Thymus (tissue), 11 donors: Measurements from ENCODE around the gene SMARCA2. TPM values are rescaled to one million over a fixed set of nuclear protein-coding genes. Genes with fewer than 3 reads are reported as not detected.
A peak's percentile ranks its signal among the peaks of the same experiment; 100 is the strongest.

Experiments
- DNase-seq, 9 donors: peaks; one replicate each; pipeline ENCODE4 v3.0.0-alpha.2; 2013; ENCODE audit warnings: low spot score in 9 of 9, low read depth in 6 of 9, missing footprints in 1 of 9
- H3K27ac ChIP-seq, 2 donors: one replicate each; pipeline ENCODE4 v1.5.1; 2013; ENCODE audit warnings: control low read depth in 1 of 2, low read depth in 1 of 2, low read length in 1 of 2, mild to moderate bottlenecking in 1 of 2, moderate library complexity in 1 of 2
- H3K27me3 ChIP-seq, 2 donors: one replicate each; pipeline ENCODE4 v1.5.1; 2013; ENCODE audit warnings: low read length in 1 of 2; ENCODE audit not compliant: control insufficient read depth in 2 of 2, insufficient read depth in 1 of 2
- H3K36me3 ChIP-seq, 2 donors: one replicate each; pipeline ENCODE4 v1.5.1; 2013; ENCODE audit warnings: low read length in 1 of 2, mild to moderate bottlenecking in 1 of 2, moderate library complexity in 1 of 2; ENCODE audit not compliant: control insufficient read depth in 2 of 2, insufficient read depth in 2 of 2
- H3K4me1 ChIP-seq, 2 donors: one replicate each; pipeline ENCODE4 v1.5.1; 2013; ENCODE audit warnings: low read length in 2 of 2; ENCODE audit not compliant: control insufficient read depth in 2 of 2, insufficient read depth in 2 of 2
- H3K4me3 ChIP-seq, 2 donors: one replicate each; pipeline ENCODE4 v1.5.1; 2013; ENCODE audit warnings: low read length in 2 of 2, control low read depth in 1 of 2, mild to moderate bottlenecking in 1 of 2
- H3K9me3 ChIP-seq, 2 donors: one replicate each; pipeline ENCODE4 v1.5.1; 2013; ENCODE audit warnings: low read length in 1 of 2, mild to moderate bottlenecking in 1 of 2; ENCODE audit not compliant: control insufficient read depth in 2 of 2, insufficient read depth in 1 of 2
- WGBS: extraction: QIAGEN DNeasy Blood & Tissue Kit; methylation state at CpG from one replicate; pipeline ENCODE4 v1.1.7; 2013; 5-methylcytosine and 5-hydroxymethylcytosine counted together
- polyA plus RNA-seq: library from polyadenylated mRNA; stranded (reverse); fragments of 200-250 nt; gene quantifications from one replicate; pipeline ENCODE4 v1.2.3, GENCODE V29; 2013
- total RNA-seq: library from RNA; stranded (reverse); fragments of 120-200 nt; gene quantifications from one replicate; pipeline ENCODE4 v1.2.4, GENCODE V29; 2013
- donor health status: healthy.

The SMARCA2 gene
- total and polyA plus RNA-seq, 2 donors, result 63.0 to 79.4 TPM

DNA sequence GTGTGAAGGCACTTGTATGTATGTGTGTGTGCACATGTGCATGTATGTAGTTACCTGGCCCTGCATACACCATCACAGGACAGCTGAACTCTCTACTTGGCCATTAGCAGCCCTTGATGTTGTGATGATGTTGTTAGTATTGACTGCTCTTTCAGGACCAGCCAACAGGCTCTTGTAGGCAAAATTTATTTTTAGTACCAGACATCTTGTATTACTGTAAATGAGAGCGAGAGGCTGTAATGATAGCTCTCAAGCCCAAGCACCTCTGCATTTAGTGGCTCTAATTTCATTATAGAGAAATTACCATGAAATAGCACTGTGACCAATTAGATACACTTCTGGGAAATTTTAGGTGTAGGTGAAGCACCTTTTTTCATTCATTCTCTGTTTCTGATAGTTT is 158.0 kb downstream of the SMARCA2 start:
- WGBS, result 93% methylated on average over 1 of the region's 1 CpG
- H3K27ac ChIP-seq, result no peak overlapping the region
- H3K4me3 ChIP-seq, result no peak overlapping the region
- H3K9me3 ChIP-seq, result no peaks in the 10 kb centered on the region
- H3K27me3 ChIP-seq, result no peaks in the 10 kb centered on the region
- H3K4me1 ChIP-seq, result peaks cover 0 to 3% of the 10 kb centered on the region in 2 donors
- DNase-seq, result no peak
- peaks cover 4 to 13% of the 10 kb centered on the region in 2 donors for H3K36me3 ChIP-seq

DNA sequence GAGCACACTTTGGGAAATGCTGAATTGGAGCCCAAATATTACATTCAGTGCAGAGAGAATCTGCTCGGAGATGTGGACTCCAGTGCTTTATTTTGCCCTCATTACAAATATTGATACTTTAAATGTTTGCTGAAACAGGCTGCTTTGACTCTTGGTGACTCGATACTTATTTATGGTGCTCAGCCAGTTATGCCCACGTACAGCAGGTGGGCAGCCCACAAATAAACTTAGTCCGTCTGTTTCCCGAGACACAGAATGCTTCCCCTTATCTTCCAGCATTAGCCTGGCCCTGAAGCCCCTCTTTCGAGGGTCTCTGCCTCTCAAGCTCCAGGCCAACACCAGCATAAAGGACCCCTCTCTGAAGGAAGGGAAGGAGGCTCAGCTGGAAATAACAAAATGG is 158.7 kb downstream of the SMARCA2 start:
- Histone ChIP-seq H3K9me3 (no peaks in the 10 kb centered on the region), H3K36me3 (peaks cover 4 to 12% of the 10 kb centered on the region in 2 donors), H3K27ac (no peak overlapping the region), H3K4me1 (peaks cover 0 to 3% of the 10 kb centered on the region in 2 donors), H3K27me3 (no peaks in the 10 kb centered on the region), H3K4me3 (no peak overlapping the region)
- WGBS, result 94% methylated on average over 6 of the region's 6 CpGs
- no peak for DNase-seq

DNA sequence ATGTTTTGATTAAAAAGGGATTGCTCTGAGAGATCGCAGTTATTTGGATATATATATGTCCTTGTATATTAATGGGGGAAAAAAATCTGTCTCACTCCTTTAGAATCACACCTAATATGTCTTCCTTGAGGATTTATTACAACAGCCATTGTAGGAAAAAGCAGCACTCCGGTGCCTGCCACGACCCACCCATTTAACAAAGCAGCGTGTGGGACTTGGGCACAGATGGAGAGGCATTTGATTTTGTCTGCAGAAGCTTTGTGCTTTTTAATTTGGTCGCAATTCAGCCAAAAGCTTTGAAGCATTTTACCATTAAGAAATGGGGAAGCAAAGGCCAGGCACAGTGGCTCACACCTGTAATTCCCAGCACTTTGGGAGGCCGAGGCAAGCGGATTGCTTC is 159.2 kb downstream of the SMARCA2 start:
- H3K4me3 ChIP-seq, result no peak overlapping the region
- no peak for DNase-seq
- no peak overlapping the region for H3K27ac ChIP-seq
- WGBS, result 97% methylated on average over 7 of the region's 7 CpGs
- peaks cover 0 to 3% of the 10 kb centered on the region in 2 donors for H3K4me1 ChIP-seq
- H3K9me3 ChIP-seq, result no peaks in the 10 kb centered on the region
- no peaks in the 10 kb centered on the region for H3K27me3 ChIP-seq
- peaks cover 4 to 8% of the 10 kb centered on the region in 2 donors for H3K36me3 ChIP-seq

- 84% methylated on average over 11 of the region's 11 CpGs for WGBS
- no peak overlapping the region for H3K4me3 ChIP-seq
- no peak overlapping the region for H3K27ac ChIP-seq
- H3K9me3 ChIP-seq, result no peaks in the 10 kb centered on the region
- H3K4me1 ChIP-seq, result peaks cover 0 to 3% of the 10 kb centered on the region in 2 donors
- H3K36me3 ChIP-seq, result peaks cover 4 to 7% of the 10 kb centered on the region in 2 donors
- no peak for DNase-seq
- no peaks in the 10 kb centered on the region for H3K27me3 ChIP-seq
Measured at GRCh38 chr9:2174911-2175310, 159.8 kb downstream of the SMARCA2 start.

- Histone ChIP-seq H3K9me3 (no peaks in the 10 kb centered on the region), H3K36me3 (peaks cover 4% of the 10 kb centered on the region in 2 donors), H3K4me1 (no peaks in the 10 kb centered on the region), H3K4me3 (no peak overlapping the region), H3K27ac (no peak overlapping the region), H3K27me3 (no peaks in the 10 kb centered on the region)
- no peak for DNase-seq
- WGBS, result 98% methylated on average over 2 of the region's 2 CpGs
Measured at GRCh38 chr9:2177121-2177520, 162.0 kb downstream of the SMARCA2 start.

DNA sequence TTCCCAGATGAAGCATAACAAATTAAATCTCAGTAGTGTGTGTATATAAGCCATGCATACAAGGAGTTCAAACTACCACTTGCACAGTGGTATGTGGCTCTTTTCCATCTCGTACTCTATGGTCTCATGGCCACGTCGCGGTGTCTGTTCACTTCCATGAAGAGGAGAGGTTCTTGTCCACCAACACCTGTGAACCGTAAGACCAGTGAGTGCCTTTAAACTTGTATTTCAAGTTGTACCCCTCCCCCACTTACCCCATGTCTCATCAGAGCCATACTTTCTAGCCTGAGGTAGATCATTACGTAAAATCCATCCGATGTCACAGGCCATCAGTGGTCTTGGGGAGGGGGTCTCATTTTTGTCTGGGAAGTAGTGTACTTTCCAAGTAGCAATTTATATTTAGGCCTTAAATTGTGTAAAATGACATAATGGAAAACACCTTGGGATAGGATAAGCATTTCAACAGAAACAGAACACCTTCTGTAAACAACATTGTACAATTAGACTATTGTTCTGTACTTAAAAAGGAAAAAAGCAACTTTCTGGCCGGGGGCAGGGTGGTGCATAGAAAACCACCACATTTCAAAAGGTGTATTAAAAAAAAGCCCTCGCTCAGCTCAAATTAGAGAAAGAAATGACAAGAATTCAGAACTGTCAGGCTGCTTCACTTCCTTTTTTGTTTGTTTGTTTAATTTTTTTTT is 163.0 kb downstream of the SMARCA2 start:
- no peak overlapping the region for H3K4me3 ChIP-seq
- 91% methylated on average over 9 of the region's 9 CpGs for WGBS
- H3K9me3 ChIP-seq, result no peaks in the 10 kb centered on the region
- no peaks in the 10 kb centered on the region for H3K4me1 ChIP-seq
- H3K27ac ChIP-seq, result no peak overlapping the region
- H3K27me3 ChIP-seq, result no peaks in the 10 kb centered on the region
- H3K36me3 ChIP-seq, result peaks cover 4 to 8% of the 10 kb centered on the region in 2 donors
- no peak for DNase-seq

DNA sequence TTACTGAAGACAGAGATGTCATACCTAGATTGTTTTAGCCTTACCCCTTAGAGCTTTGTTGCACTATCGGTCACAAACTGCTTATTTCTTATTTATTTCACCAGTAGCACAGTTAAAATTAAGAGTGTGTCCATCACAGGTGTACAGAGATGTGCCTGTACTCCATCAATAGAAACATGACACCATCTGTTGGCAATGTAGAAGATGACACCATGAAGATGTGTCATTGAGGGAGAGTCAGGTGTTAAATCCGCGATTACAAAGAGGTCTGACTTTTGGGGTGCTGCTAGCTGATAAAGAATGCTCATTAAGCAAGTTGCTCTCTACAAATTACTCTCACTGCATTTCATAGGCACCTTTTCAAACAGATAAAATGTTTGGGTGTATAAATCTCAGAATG is 164.4 kb downstream of the SMARCA2 start:
- WGBS, result 96% methylated on average over 3 of the region's 3 CpGs
- DNase-seq, result peak in 1 of 9 donors; percentile 23
- no peak overlapping the region for H3K4me3 ChIP-seq
- H3K36me3 ChIP-seq, result peaks cover 0 to 15% of the 10 kb centered on the region in 2 donors
- no peaks in the 10 kb centered on the region for H3K27me3 ChIP-seq
- no peak overlapping the region for H3K27ac ChIP-seq
- no peaks in the 10 kb centered on the region for H3K4me1 ChIP-seq
- no peaks in the 10 kb centered on the region for H3K9me3 ChIP-seq

DNA sequence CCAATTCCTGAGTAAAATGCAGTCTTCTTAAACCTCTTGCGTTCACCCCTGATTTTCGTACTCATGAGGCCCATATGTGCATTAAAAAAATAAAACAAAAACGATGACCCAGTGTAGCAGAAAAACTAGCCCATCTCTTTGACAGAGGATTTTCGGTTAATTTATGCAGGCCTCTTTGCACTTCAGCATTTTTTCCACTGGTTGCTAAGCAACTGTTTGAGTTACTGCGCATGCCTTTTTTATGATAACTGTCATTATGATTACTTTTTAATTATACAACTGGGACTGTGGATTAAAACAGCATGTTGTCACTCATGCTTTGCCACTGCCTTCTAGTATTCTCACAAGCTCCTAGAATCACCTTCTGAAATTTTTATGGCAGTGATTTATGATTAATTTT is 165.0 kb downstream of the SMARCA2 start:
- Histone ChIP-seq H3K36me3 (peaks cover 0 to 15% of the 10 kb centered on the region in 2 donors), H3K9me3 (no peaks in the 10 kb centered on the region), H3K27ac (no peak overlapping the region), H3K4me1 (no peaks in the 10 kb centered on the region), H3K4me3 (no peak overlapping the region), H3K27me3 (no peaks in the 10 kb centered on the region)
- DNase-seq, result no peak
- 94% methylated on average over 5 of the region's 5 CpGs for WGBS

- WGBS, result 95% methylated on average over 2 of the region's 2 CpGs
- Histone ChIP-seq H3K36me3 (peaks cover 0 to 15% of the 10 kb centered on the region in 2 donors), H3K9me3 (no peaks in the 10 kb centered on the region), H3K27ac (no peak overlapping the region), H3K27me3 (no peaks in the 10 kb centered on the region), H3K4me1 (no peaks in the 10 kb centered on the region), H3K4me3 (no peak overlapping the region)
- no peak for DNase-seq
Measured at GRCh38 chr9:2180704-2181103, 165.6 kb downstream of the SMARCA2 start.
